NCI-H774 (cell line): ENCODE data around the gene EP400.
"Not testable (repeated sequence)": the region's sequence is repeated elsewhere in the genome, so short reads cannot be mapped to it uniquely, and the experiment has no call there.

ENCODE experiments used
- DNase-seq: peaks from one replicate; lab custom pipeline; 2025; lab: John Stamatoyannopoulos, UW

EP400 gene

DNA sequence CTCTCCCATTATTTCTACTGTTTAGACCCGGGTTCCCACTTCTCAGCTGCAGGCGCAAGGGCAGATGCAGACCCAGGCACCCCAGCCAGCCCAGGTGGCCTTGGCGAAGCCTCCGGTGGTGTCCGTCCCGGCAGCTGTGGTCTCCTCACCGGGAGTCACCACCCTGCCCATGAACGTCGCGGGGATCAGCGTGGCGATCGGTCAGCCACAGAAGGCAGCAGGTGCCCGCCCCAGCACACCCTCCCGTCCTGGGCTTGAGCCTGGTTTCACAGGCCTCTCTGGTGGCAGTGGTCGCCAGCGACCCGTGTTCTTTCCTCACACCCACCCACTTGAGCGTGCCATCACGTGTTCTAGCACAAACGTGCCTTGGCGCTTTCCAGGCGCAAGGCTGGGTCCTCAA, 117.0 kb downstream of the EP400 start:
- no peak for DNase-seq

- DNase-seq = no peak
These were observed 117.4 kb downstream of the EP400 start for GRCh38 chr12:132067182-132067581.

DNA sequence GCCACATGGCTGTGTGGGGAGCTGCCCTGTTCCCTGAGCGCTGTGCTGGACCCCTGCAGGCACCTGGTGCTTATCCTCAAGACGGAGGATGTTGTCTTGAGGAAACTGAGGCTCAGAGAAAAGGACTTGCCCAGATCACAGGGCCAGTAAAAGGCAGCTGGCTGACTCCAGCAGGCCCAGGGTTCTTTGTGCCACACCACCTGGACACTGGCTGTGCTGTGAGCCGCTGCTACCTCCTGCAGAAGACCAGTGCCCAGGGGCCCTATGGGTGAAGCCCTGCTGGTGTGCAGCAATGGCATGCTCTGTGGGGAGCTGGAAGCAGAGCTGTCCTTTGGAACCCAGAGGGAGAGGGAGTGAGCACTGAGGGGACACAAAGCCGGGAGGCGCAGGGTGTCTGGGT, 118.5 kb downstream of the EP400 start:
- no peak for DNase-seq

DNA sequence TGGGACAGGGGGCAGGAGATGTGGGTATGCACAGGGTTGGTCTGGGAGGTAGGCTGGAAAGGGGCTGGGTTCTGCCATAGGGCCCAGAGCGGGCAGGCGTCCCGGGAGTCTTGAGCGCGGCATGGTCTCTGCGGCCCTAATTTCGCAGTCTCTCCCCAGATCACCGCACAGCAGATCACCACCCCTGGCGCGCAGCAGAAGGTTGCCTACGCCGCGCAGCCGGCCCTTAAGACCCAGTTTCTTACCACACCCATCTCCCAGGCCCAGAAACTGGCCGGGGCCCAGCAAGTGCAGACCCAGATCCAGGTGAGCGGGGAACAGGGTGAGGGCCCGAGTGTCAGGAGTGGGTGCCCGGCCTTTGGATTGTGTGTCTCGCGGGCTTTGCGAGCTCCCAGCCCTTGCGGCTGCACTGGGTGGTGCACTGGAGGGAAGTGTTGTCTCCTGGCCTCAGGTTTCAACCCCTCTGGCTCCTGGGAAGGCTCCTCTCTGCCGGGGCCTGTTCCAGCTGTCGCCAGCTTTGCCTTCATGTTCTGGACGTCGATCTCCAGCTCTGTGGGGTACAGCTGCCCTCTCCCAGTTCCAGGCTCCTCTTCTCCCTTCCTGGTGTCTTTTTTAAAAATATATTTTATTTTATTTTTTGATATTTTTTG, 119.7 kb downstream of the EP400 start:
- DNase-seq = no peak

GRCh38 chr12:132070298-132070697, 120.6 kb downstream of the EP400 start:
- DNase-seq = no peak

GRCh38 chr12:132071040-132071810, 121.5 kb downstream of the EP400 start:
- DNase-seq = peak; percentile 21

DNA sequence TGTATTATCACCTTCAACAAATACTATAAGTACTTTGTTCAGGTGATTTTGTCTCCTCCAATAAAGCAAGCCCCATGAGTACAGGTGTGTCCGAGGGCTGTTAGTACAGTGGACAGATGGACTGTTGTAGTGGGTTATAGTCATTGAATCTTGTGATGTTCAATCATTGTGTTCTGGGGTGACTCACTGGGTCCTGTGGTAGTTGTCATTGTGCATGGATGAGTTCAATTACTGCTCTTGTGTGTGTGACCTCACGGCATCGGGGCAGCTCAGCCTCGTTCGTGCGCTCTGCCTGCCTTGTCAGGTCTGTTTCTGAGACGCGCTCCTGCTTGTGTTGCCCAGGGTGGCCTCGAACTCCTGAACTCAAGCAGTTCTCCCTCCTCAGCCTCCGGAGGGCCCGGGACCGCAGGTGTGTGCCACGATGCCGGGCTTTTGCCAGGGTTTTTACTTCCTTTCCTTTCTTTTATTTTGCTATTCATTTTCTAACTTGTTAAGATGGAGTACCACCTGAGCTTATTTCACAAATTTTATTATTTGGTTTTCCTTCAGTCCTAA, 122.2 kb downstream of the EP400 start:
- peak; percentile 26 for DNase-seq

- no peak for DNase-seq
These were observed 124.5 kb downstream of the EP400 start for GRCh38 chr12:132074216-132074615.

GRCh38 chr12:132075026-132075713, 125.4 kb downstream of the EP400 start:
- DNase-seq = no peak

GRCh38 chr12:132075714-132076553, 126.2 kb downstream of the EP400 start:
- no peak for DNase-seq

GRCh38 chr12:132076711-132077110, 127.0 kb downstream of the EP400 start:
- DNase-seq = no peak

GRCh38 chr12:132077322-132078100, 127.8 kb downstream of the EP400 start:
- peak; percentile 28 for DNase-seq

DNA sequence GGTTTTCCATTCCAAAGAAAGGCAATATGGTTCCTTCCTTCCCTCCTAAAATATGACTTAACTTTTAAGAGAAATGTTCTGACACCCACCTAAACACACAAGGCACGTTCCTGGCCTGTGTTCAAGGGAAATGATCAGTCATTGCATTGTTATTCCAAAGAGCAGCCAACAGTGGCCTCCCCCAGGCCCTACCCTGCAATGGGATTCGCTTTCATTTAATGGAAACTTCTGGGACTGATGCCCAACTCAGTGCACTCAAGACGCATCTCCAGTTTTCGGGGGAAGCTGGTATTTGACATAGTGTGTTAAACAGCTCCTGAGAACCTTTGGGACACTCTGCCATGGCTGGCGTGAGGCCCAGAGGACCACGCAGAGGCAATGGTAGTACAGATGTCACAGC, 128.4 kb downstream of the EP400 start:
- DNase-seq = no peak

- DNase-seq = no peak
These were observed 129.5 kb downstream of the EP400 start for GRCh38 chr12:132079200-132079599.

- DNase-seq = no peak
These were observed 130.0 kb downstream of the EP400 start for GRCh38 chr12:132079695-132080094.

- DNase-seq = not testable (repeated sequence)
These were observed 130.8 kb downstream of the EP400 start for GRCh38 chr12:132080515-132080914.

- no peak for DNase-seq
These were observed 131.7 kb downstream of the EP400 start for GRCh38 chr12:132081423-132081822.

- no peak for DNase-seq
These were observed 133.8 kb downstream of the EP400 start for GRCh38 chr12:132083614-132083940.

- peak; percentile 95 for DNase-seq
These were observed 134.3 kb downstream of the EP400 start for GRCh38 chr12:132083941-132084620.

- peak; percentile 46 for DNase-seq
These were observed 135.0 kb downstream of the EP400 start for GRCh38 chr12:132084621-132085290.
